OCI-LY1 (cell line): ENCODE results near the gene GABBR1.

Experiments used
- EZH2 ChIP-seq: fragments of 200-600 bp; sonication (generic), shearing (Covaris generic); IDR thresholded peaks from 2 replicates; pipeline ENCODE4 v1.8.0; 2017; ENCODE audit warnings: borderline replicate concordance, mixed run types, mild to moderate bottlenecking, antibody characterized with exemption, low read length, moderate library complexity, mixed read lengths
- TF ChIP-seq, protein P1 (sequence below): fragments of 200-600 bp; sonication (generic), shearing (Covaris generic); IDR thresholded peaks from 2 replicates; pipeline ENCODE4 v1.5.1; 2017; ENCODE audit warnings: mild to moderate bottlenecking, antibody characterized with exemption, low read length, moderate library complexity, mixed read lengths

DNA sequence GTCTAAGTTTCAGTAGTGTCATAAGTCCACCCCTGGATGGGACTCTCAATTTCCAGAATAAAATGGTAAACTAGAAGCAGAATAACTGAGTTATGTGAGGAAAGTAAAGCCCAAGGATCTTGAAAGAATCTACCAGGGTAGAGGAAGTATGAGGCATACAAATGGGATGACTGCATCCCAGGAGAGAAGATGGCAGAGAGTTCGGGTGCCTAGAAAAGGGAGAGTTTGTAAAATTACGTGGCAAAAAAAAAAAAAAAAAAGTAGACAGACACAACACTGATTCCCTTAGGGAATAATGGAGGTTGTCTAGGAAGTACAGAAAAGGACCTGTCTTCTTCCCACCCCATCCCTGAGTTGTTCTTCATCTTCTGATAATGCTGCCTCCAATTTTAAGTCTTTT is 3.4 kb downstream of the GABBR1 start:
- TF ChIP-seq, protein P1, sequence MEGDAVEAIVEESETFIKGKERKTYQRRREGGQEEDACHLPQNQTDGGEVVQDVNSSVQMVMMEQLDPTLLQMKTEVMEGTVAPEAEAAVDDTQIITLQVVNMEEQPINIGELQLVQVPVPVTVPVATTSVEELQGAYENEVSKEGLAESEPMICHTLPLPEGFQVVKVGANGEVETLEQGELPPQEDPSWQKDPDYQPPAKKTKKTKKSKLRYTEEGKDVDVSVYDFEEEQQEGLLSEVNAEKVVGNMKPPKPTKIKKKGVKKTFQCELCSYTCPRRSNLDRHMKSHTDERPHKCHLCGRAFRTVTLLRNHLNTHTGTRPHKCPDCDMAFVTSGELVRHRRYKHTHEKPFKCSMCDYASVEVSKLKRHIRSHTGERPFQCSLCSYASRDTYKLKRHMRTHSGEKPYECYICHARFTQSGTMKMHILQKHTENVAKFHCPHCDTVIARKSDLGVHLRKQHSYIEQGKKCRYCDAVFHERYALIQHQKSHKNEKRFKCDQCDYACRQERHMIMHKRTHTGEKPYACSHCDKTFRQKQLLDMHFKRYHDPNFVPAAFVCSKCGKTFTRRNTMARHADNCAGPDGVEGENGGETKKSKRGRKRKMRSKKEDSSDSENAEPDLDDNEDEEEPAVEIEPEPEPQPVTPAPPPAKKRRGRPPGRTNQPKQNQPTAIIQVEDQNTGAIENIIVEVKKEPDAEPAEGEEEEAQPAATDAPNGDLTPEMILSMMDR: no peak
- TF ChIP-seq EZH2: no peak
